ENCODE results near the gene NOL9.

NOL9 gene

DNA sequence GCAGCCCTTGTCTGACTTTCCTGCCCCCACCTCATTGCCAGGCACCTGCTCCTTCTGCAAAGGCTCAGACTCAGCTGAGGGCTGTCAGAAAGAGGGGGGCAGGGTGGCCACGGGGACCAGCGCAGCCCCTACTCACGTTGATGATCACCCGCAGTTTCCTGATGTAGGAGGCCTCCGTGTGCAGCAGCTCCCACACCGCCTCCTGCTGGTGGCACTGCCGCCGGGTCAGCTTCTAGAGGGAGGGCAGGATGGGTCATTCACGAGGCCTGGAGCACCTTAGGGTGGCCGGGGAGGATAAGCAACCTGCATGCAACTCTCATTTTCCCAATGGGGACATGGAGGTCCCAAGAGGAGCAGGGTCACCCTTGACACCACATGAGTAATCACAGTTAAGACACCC lies 81.9 kb downstream of the NOL9 start:
- no peaks in the 10 kb centered on the region for H3K9me3 ChIP-seq (ENCODE audit: control insufficient read depth in 2 of 2, low read length in 2 of 2)
- peak overlapping the region; percentile 41 to 89 for H3K9ac ChIP-seq (ENCODE audit: low read depth in 1 of 2, low read length in 2 of 2)

DNA sequence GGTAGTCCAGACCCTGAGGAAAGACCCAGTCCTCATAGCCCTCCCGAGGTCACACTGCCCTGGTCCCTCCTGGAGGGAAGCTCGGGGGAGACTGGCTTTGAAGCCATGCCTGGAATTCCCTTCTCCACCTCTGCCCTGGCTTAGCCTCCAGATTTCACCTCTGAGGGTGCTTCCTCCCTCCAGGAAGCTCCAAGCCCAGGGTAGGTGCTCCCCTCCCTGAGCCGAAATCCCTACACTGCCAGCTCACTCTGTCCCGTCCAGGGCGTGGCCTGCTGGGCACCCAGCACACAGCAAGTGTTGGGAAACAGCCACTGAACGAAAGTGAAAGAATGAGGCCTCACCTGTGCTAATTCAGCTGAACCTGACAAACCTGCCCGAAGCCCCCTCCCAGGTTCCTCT lies 82.3 kb downstream of the NOL9 start:
- Histone ChIP-seq H3K4me3 (ENCODE audit: low read length in 2 of 2) (peak overlapping the region; percentile 57 to 62), H3K4me1 (ENCODE audit: control insufficient read depth in 2 of 2, insufficient read depth in 2 of 2, low read length in 2 of 2) (peaks cover 34 to 43% of the 10 kb centered on the region in 2 donors), H3K27ac (ENCODE audit: low read depth in 2 of 2, low read length in 2 of 2) (peak overlapping the region; percentile 99 to 100), H3K9me3 (ENCODE audit: control insufficient read depth in 2 of 2, low read length in 2 of 2) (no peaks in the 10 kb centered on the region), H3K36me3 (ENCODE audit: control insufficient read depth in 2 of 2, insufficient read depth in 2 of 2, low read length in 2 of 2) (peaks cover 9 to 11% of the 10 kb centered on the region in 2 donors), H3K27me3 (ENCODE audit: control insufficient read depth in 2 of 2, insufficient read depth in 2 of 2, low read length in 2 of 2) (no peaks in the 10 kb centered on the region), H3K9ac (ENCODE audit: low read depth in 1 of 2, low read length in 2 of 2) (peak overlapping the region; percentile 70 to 89)

More for the DNA sequence above, 81.9 kb downstream of the NOL9 start:
- H3K27ac ChIP-seq (ENCODE audit: low read depth in 2 of 2, low read length in 2 of 2): peak overlapping the region; percentile 99 to 100
- H3K27me3 ChIP-seq (ENCODE audit: control insufficient read depth in 2 of 2, insufficient read depth in 2 of 2, low read length in 2 of 2): no peaks in the 10 kb centered on the region
- peak overlapping the region; percentile 57 to 62 for H3K4me3 ChIP-seq (ENCODE audit: low read length in 2 of 2)
- H3K4me1 ChIP-seq (ENCODE audit: control insufficient read depth in 2 of 2, insufficient read depth in 2 of 2, low read length in 2 of 2): peaks cover 36 to 46% of the 10 kb centered on the region in 2 donors
- H3K36me3 ChIP-seq (ENCODE audit: control insufficient read depth in 2 of 2, insufficient read depth in 2 of 2, low read length in 2 of 2): peaks cover 9 to 11% of the 10 kb centered on the region in 2 donors
